Adipose tissue (tissue), 3 donors: ENCODE results near the gene ARMH2. TPM values are rescaled to one million over a fixed set of nuclear protein-coding genes. Genes with fewer than 3 reads are reported as not detected.

Source experiments
- H3K27ac ChIP-seq: one replicate; pipeline ENCODE4 v1.5.1; 2013; ENCODE audit warnings: low read depth, low read length
- WGBS, 3 donors: extraction: QIAGEN DNeasy Blood & Tissue Kit; methylation state at CpG; one replicate each; pipeline ENCODE4 v1.1.7; 2013; 5-methylcytosine and 5-hydroxymethylcytosine counted together
- polyA plus RNA-seq, 3 donors: library from polyadenylated mRNA; stranded (reverse); fragments of 200-250 nt; gene quantifications; one replicate each; pipeline ENCODE4 v1.2.3, GENCODE V29; 2013
- donor health status: healthy with polysubstance abuse.
- donor health status: Bipolar disorder and iron deficiency.
- donor health status: healthy.

Gene ARMH2
- polyA plus RNA-seq, 3 donors = not detected

- H3K27ac ChIP-seq = no peak overlapping the region
- 64 to 89% (median 87%) methylated on average over 2 of the region's 2 CpGs for WGBS, 3 donors
Observed at GRCh38 chr6:24823185-24823584, 24.5 kb upstream of the ARMH2 start.

GRCh38 chr6:24822696-24823095 lies 24.0 kb upstream of the ARMH2 start:
- 94 to 99% (median 97%) methylated on average over 6 of the region's 6 CpGs for WGBS, 3 donors
- H3K27ac ChIP-seq = no peak overlapping the region

GRCh38 chr6:24821860-24822444 lies 23.2 kb upstream of the ARMH2 start:
- H3K27ac ChIP-seq = no peak overlapping the region
- WGBS, 3 donors = 77 to 95% (median 94%) methylated on average over 3 of the region's 3 CpGs

- WGBS, 3 donors = 61 to 97% (median 95%) methylated on average over 2 of the region's 2 CpGs
- H3K27ac ChIP-seq = no peak overlapping the region
Observed at GRCh38 chr6:24818346-24818745, 19.6 kb upstream of the ARMH2 start.

GRCh38 chr6:24809728-24810127 lies 11.0 kb upstream of the ARMH2 start:
- H3K27ac ChIP-seq = no peak overlapping the region
- WGBS, 3 donors = 76 to 90% (median 81%) methylated on average over 3 of the region's 3 CpGs

- WGBS, 3 donors = 90 to 98% (median 96%) methylated on average over 3 of the region's 3 CpGs
- no peak overlapping the region for H3K27ac ChIP-seq
Observed at GRCh38 chr6:24807584-24807983, 8.9 kb upstream of the ARMH2 start.

- H3K27ac ChIP-seq = no peak overlapping the region
- WGBS, 3 donors = 85 to 90% (median 86%) methylated on average over 8 of the region's 8 CpGs
Observed at GRCh38 chr6:24802271-24803059, 3.7 kb upstream of the ARMH2 start.

GRCh38 chr6:24799541-24799915 lies 811 bp upstream of the ARMH2 start:
- no peak overlapping the region for H3K27ac ChIP-seq
- 58 to 86% (median 84%) methylated on average over 1 of the region's 1 CpG for WGBS, 3 donors

- 41 to 82% (median 77%) methylated on average over 6 of the region's 6 CpGs for whole genome bisulfite sequencing, 3 donors
- H3K27ac ChIP-seq = no peak overlapping the region
Observed at GRCh38 chr6:24797596-24798216, 1.0 kb downstream of the ARMH2 start.

GRCh38 chr6:24796616-24797290 lies 2.0 kb downstream of the ARMH2 start:
- H3K27ac ChIP-seq = no peak overlapping the region
- 89 to 97% (median 94%) methylated on average over 6 of the region's 6 CpGs for WGBS, 3 donors

GRCh38 chr6:24795106-24795505 lies 3.6 kb downstream of the ARMH2 start:
- H3K27ac ChIP-seq = no peak overlapping the region
- WGBS, 3 donors = 88 to 92% (median 91%) methylated on average over 2 of the region's 2 CpGs

GRCh38 chr6:24788031-24788665 lies 10.6 kb downstream of the ARMH2 start:
- no peak overlapping the region for H3K27ac ChIP-seq
- WGBS, 3 donors = 89 to 94% (median 94%) methylated on average over 4 of the region's 4 CpGs

GRCh38 chr6:24780206-24780605 lies 18.5 kb downstream of the ARMH2 start:
- WGBS, 3 donors = 55 to 94% (median 89%) methylated on average over 4 of the region's 4 CpGs
- H3K27ac ChIP-seq = no peak overlapping the region

GRCh38 chr6:24779416-24780016 lies 19.2 kb downstream of the ARMH2 start:
- H3K27ac ChIP-seq = no peak overlapping the region
- 21 to 64% (median 64%) methylated on average over 3 of the region's 3 CpGs for WGBS, 3 donors

GRCh38 chr6:24778878-24779277 lies 19.8 kb downstream of the ARMH2 start:
- no peak overlapping the region for H3K27ac ChIP-seq

GRCh38 chr6:24778121-24778520 lies 20.6 kb downstream of the ARMH2 start:
- WGBS, 3 donors = 23 to 96% (median 68%) methylated on average over 1 of the region's 1 CpG
- H3K27ac ChIP-seq = no peak overlapping the region

GRCh38 chr6:24777227-24777626 lies 21.5 kb downstream of the ARMH2 start:
- H3K27ac ChIP-seq = no peak overlapping the region
- WGBS, 3 donors = 35 to 75% (median 71%) methylated on average over 1 of the region's 1 CpG

GRCh38 chr6:24775520-24776058 lies 23.1 kb downstream of the ARMH2 start:
- WGBS, 3 donors = 3 to 8% (median 5%) methylated on average over 20 of the region's 20 CpGs
- no peak overlapping the region for H3K27ac ChIP-seq
